Measurements from ENCODE around the gene CTXND1.

DNA sequence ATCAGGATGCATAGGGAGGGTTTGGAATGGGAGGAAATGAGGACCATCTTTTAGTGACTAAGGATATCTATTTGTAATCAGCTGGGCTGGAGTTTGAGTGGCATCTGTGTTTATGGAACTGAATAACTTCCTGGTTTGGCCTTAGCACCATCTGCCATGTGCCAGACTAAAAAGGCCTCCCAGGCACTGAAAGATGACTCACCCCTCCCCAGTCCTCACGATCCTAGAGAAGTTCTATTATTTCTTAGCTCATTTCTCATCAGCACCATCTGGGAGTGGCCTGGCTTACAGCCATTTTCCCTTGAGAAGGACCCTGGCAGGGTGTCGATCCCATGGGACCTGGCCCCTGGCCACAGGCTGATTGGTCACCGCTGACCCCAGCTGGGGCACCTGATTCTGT lies 23.9 kb upstream of the CTXND1 start:
- TF ChIP-seq, protein P1, sequence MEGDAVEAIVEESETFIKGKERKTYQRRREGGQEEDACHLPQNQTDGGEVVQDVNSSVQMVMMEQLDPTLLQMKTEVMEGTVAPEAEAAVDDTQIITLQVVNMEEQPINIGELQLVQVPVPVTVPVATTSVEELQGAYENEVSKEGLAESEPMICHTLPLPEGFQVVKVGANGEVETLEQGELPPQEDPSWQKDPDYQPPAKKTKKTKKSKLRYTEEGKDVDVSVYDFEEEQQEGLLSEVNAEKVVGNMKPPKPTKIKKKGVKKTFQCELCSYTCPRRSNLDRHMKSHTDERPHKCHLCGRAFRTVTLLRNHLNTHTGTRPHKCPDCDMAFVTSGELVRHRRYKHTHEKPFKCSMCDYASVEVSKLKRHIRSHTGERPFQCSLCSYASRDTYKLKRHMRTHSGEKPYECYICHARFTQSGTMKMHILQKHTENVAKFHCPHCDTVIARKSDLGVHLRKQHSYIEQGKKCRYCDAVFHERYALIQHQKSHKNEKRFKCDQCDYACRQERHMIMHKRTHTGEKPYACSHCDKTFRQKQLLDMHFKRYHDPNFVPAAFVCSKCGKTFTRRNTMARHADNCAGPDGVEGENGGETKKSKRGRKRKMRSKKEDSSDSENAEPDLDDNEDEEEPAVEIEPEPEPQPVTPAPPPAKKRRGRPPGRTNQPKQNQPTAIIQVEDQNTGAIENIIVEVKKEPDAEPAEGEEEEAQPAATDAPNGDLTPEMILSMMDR (IDR thresholded peaks at IDR 0.05; ENCODE audit: low read length): no peak
- TF ChIP-seq EZH2 (optimal IDR thresholded peaks at IDR 0.05; ENCODE audit: low read depth, low read length): no peak
